GM23338 (cell line): Measurements from ENCODE around the gene ALDH3B1.

Experiments used
- CREB1 ChIP-seq: fragments of 250-450 bp; sonication (Bioruptor Pico); IDR thresholded peaks from 2 replicates; pipeline ENCODE4 v1.5.0; 2020; ENCODE audit warnings: low read depth, mild to moderate bottlenecking, moderate library complexity
- EZH2 ChIP-seq: fragments of 200-600 bp; sonication (generic); IDR thresholded peaks from one replicate; pipeline ENCODE4 v1.8.0; 2017; ENCODE audit warnings: antibody characterized with exemption, mild to moderate bottlenecking, low read depth; ENCODE audit not compliant: unreplicated experiment
- EZH2phosphoT487 ChIP-seq: fragments of 200-600 bp; sonication (generic); IDR thresholded peaks from one replicate; pipeline ENCODE4 v1.8.1; 2018; ENCODE audit warnings: antibody characterized with exemption; ENCODE audit not compliant: unreplicated experiment
- JUNB ChIP-seq: IDR thresholded peaks from one replicate; pipeline ENCODE4 v1.6.1; 2016; ENCODE audit warnings: antibody characterized with exemption; ENCODE audit not compliant: unreplicated experiment
- NANOG ChIP-seq: IDR thresholded peaks from 2 replicates; pipeline ENCODE4 v1.6.1; 2016; ENCODE audit warnings: antibody characterized with exemption, borderline replicate concordance
- POLR2AphosphoS5 ChIP-seq: IDR thresholded peaks from 2 replicates; pipeline ENCODE4 v1.6.1; 2016; ENCODE audit warnings: antibody characterized with exemption, low read depth
- REST ChIP-seq: IDR thresholded peaks from one replicate; pipeline ENCODE4 v1.6.1; 2018; ENCODE audit warnings: antibody characterized with exemption; ENCODE audit not compliant: unreplicated experiment
- ZNF114 ChIP-seq: fragments of 250-450 bp; sonication (Bioruptor Pico); IDR thresholded peaks from 2 replicates; pipeline ENCODE4 v1.5.0; 2020; ENCODE audit warnings: mild to moderate bottlenecking, moderate library complexity
- ZNF331 ChIP-seq: fragments of 250-450 bp; sonication (Bioruptor Pico); IDR thresholded peaks from 2 replicates; pipeline ENCODE4 v1.5.0; 2020; ENCODE audit warnings: low read depth, mild to moderate bottlenecking, moderate library complexity
- TF ChIP-seq, protein P1 (sequence below), 2 experiments: fragments of 200-600 bp in 1 of 2; sonication (generic) in 1 of 2; conservative IDR thresholded peaks; 2 replicates each; pipeline versions ENCODE4 v1.5.1 to v1.6.1; 2016 to 2017; ENCODE audit warnings: antibody characterized with exemption in 2 of 2, low read depth in 2 of 2, mild to moderate bottlenecking in 2 of 2, moderate library complexity in 1 of 2
- TF ChIP-seq, protein P2 (sequence below): IDR thresholded peaks from 2 replicates; pipeline ENCODE4 v1.6.1; 2016; ENCODE audit warnings: antibody characterized with exemption

GRCh38 chr11:68031144-68031464, 21.0 kb downstream of the ALDH3B1 start:
- TF ChIP-seq EZH2 (no peak), POLR2AphosphoS5 (no peak), EZH2phosphoT487 (no peak), ZNF331 (CRISPR knock-in tag) (no peak), CREB1 (CRISPR knock-in tag) (no peak), REST (no peak), JUNB (no peak), NANOG (no peak), ZNF114 (CRISPR knock-in tag) (no peak)
- TF ChIP-seq, protein P1, sequence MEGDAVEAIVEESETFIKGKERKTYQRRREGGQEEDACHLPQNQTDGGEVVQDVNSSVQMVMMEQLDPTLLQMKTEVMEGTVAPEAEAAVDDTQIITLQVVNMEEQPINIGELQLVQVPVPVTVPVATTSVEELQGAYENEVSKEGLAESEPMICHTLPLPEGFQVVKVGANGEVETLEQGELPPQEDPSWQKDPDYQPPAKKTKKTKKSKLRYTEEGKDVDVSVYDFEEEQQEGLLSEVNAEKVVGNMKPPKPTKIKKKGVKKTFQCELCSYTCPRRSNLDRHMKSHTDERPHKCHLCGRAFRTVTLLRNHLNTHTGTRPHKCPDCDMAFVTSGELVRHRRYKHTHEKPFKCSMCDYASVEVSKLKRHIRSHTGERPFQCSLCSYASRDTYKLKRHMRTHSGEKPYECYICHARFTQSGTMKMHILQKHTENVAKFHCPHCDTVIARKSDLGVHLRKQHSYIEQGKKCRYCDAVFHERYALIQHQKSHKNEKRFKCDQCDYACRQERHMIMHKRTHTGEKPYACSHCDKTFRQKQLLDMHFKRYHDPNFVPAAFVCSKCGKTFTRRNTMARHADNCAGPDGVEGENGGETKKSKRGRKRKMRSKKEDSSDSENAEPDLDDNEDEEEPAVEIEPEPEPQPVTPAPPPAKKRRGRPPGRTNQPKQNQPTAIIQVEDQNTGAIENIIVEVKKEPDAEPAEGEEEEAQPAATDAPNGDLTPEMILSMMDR (conservative IDR thresholded peaks at IDR 0.05; ENCODE audit: low read depth in 2 of 2): no peak
- TF ChIP-seq, protein P2, sequence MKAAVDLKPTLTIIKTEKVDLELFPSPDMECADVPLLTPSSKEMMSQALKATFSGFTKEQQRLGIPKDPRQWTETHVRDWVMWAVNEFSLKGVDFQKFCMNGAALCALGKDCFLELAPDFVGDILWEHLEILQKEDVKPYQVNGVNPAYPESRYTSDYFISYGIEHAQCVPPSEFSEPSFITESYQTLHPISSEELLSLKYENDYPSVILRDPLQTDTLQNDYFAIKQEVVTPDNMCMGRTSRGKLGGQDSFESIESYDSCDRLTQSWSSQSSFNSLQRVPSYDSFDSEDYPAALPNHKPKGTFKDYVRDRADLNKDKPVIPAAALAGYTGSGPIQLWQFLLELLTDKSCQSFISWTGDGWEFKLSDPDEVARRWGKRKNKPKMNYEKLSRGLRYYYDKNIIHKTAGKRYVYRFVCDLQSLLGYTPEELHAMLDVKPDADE: no peak
